GM21723 (cell line): Measurements from ENCODE around the gene GAGE12D.
"Not testable (repeated sequence)": the region's sequence is repeated elsewhere in the genome, so short reads cannot be mapped to it uniquely, and the experiment has no call there.

Experiments used
- ATAC-seq: cut with Tn5 transposase; IDR thresholded peaks from one replicate; pipeline ENCODE4 v1.9.1; 2021; ENCODE audit warnings: mild to moderate bottlenecking, moderate library complexity; ENCODE audit not compliant: unreplicated experiment

GAGE12D gene, protein sequence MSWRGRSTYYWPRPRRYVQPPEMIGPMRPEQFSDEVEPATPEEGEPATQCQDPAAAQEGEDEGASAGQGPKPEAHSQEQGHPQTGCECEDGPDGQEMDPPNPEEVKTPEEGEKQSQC

DNA sequence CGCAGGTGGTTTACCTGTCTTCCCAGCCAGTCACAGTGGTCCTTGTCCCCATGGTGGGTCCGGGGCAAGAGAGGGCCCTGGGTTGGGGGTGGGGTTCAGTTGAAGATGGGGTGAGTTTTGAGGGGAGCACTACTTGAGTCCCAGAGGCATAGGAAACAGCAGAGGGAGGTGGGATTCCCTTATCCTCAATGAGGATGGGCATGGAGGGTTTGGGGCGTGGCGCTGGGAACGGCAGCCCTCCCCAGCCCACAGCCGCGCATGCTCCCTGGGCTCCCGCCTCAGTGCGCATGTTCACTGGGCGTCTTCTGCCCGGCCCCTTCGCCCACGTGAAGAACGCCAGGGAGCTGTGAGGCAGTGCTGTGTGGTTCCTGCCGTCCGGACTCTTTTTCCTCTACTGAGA, at the start of gene GAGE12D:
TSS of gene GAGE12D (plus strand) at position 301 of the 400 bp plus-strand sequence. CDS start 1,155 bp downstream, outside the sequence.
- ATAC-seq, result not testable (repeated sequence)

DNA sequence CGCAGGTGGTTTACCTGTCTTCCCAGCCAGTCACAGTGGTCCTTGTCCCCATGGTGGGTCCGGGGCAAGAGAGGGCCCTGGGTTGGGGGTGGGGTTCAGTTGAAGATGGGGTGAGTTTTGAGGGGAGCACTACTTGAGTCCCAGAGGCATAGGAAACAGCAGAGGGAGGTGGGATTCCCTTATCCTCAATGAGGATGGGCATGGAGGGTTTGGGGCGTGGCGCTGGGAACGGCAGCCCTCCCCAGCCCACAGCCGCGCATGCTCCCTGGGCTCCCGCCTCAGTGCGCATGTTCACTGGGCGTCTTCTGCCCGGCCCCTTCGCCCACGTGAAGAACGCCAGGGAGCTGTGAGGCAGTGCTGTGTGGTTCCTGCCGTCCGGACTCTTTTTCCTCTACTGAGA, 9.7 kb upstream of the GAGE12D start, which contains the start of gene GAGE12C:
TSS of gene GAGE12C (plus strand) at position 301 of the 400 bp plus-strand sequence. CDS start 1,155 bp downstream, outside the sequence.
- ATAC-seq, result not testable (repeated sequence)

DNA sequence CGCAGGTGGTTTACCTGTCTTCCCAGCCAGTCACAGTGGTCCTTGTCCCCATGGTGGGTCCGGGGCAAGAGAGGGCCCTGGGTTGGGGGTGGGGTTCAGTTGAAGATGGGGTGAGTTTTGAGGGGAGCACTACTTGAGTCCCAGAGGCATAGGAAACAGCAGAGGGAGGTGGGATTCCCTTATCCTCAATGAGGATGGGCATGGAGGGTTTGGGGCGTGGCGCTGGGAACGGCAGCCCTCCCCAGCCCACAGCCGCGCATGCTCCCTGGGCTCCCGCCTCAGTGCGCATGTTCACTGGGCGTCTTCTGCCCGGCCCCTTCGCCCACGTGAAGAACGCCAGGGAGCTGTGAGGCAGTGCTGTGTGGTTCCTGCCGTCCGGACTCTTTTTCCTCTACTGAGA, 9.5 kb downstream of the GAGE12D start, which contains the start of gene GAGE12E:
TSS of gene GAGE12E (plus strand) at position 301 of the 400 bp plus-strand sequence. CDS start 1,155 bp downstream, outside the sequence.
- not testable (repeated sequence) for ATAC-seq

DNA sequence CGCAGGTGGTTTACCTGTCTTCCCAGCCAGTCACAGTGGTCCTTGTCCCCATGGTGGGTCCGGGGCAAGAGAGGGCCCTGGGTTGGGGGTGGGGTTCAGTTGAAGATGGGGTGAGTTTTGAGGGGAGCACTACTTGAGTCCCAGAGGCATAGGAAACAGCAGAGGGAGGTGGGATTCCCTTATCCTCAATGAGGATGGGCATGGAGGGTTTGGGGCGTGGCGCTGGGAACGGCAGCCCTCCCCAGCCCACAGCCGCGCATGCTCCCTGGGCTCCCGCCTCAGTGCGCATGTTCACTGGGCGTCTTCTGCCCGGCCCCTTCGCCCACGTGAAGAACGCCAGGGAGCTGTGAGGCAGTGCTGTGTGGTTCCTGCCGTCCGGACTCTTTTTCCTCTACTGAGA, 19.0 kb downstream of the GAGE12D start, which contains the start of gene GAGE12F:
TSS of gene GAGE12F (plus strand) at position 301 of the 400 bp plus-strand sequence. CDS start 1,155 bp downstream, outside the sequence.
- ATAC-seq, result not testable (repeated sequence)

DNA sequence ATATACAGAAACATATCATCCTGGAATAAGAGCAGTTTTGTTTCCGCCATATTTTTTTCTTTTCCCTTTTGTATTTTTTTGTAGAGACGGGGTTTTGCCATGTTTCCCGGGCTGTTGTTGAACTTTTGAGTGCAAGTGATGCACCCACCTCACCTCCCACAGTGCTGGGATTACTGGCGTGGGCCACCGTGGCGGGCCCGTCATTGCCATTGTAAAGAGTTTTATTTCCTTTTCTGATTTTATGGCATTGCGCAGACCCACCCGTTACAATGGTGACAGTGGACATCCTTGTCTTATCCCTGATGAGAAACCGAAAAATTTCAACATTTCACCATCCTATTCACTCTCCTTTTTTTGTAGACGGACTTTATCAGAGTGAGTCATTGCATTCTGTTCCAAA, 27.2 kb downstream of the GAGE12D start:
- not testable (repeated sequence) for ATAC-seq

DNA sequence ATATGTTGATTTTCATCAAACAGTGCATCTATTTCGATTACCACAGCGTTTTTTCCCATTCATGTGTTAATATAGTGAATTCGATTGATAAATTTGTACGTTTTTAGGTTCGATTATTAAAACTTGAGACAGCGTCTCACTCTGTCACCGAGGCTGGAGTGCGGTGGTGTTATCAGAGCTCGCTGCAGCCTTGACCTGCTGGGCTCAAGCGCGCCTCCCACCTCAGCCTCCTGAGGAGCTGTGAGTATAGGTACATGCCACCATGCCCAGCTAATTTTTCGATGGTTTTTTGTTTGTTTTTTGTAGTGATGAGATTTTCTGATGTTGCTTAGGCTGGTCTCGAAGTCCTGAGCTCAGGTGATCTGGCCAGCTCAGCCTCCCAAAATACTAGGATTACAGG, 27.6 kb downstream of the GAGE12D start:
- ATAC-seq, result not testable (repeated sequence)

DNA sequence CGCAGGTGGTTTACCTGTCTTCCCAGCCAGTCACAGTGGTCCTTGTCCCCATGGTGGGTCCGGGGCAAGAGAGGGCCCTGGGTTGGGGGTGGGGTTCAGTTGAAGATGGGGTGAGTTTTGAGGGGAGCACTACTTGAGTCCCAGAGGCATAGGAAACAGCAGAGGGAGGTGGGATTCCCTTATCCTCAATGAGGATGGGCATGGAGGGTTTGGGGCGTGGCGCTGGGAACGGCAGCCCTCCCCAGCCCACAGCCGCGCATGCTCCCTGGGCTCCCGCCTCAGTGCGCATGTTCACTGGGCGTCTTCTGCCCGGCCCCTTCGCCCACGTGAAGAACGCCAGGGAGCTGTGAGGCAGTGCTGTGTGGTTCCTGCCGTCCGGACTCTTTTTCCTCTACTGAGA, 28.6 kb downstream of the GAGE12D start, which contains the start of gene GAGE12G:
TSS of gene GAGE12G (plus strand) at position 301 of the 400 bp plus-strand sequence. CDS start 1,155 bp downstream, outside the sequence.
- not testable (repeated sequence) for ATAC-seq

DNA sequence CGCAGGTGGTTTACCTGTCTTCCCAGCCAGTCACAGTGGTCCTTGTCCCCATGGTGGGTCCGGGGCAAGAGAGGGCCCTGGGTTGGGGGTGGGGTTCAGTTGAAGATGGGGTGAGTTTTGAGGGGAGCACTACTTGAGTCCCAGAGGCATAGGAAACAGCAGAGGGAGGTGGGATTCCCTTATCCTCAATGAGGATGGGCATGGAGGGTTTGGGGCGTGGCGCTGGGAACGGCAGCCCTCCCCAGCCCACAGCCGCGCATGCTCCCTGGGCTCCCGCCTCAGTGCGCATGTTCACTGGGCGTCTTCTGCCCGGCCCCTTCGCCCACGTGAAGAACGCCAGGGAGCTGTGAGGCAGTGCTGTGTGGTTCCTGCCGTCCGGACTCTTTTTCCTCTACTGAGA, 38.1 kb downstream of the GAGE12D start, which contains the start of gene GAGE12H:
TSS of gene GAGE12H (plus strand) at position 301 of the 400 bp plus-strand sequence. CDS start 1,155 bp downstream, outside the sequence.
- ATAC-seq, result not testable (repeated sequence)

DNA sequence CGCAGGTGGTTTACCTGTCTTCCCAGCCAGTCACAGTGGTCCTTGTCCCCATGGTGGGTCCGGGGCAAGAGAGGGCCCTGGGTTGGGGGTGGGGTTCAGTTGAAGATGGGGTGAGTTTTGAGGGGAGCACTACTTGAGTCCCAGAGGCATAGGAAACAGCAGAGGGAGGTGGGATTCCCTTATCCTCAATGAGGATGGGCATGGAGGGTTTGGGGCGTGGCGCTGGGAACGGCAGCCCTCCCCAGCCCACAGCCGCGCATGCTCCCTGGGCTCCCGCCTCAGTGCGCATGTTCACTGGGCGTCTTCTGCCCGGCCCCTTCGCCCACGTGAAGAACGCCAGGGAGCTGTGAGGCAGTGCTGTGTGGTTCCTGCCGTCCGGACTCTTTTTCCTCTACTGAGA, 47.7 kb downstream of the GAGE12D start, which contains the start of gene GAGE2A:
TSS of gene GAGE2A (plus strand) at position 301 of the 400 bp plus-strand sequence. CDS start 1,155 bp downstream, outside the sequence.
- ATAC-seq, result not testable (repeated sequence)

DNA sequence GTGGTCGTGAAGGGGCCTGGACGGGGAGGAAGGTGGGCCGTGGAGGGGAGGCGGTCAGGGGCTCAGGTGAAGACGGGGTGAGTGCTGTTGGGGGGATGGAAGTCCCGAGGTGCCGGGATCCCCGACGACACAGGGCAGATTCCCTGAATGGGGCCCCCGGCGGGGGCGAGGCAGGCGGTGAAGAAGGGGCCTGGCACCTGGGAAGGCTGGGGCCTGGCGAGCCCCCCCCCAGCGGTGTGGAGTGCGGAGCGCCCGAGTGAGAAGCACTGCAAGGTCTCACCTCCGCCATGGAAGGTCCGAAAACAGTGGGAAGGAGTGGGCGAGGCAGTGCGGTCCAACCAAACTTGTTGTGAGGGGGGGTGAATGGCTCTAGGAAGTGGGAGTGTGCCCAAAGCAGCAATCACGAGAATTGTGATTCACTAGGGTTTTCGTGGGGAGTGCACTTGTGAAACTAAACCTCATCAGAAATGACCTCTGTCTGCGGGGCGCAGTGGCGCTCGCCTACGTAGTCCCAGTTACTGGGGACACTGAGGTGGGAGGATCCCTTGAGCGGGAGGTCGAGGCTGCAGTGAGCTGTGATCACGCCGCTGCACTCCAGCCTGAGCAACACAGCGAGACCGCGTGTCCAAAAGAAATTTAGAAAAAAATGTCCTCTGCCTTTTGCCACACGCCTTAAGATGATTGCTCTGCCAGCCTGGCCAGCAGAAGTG, 48.4 kb downstream of the GAGE12D start:
- not testable (repeated sequence) for ATAC-seq

DNA sequence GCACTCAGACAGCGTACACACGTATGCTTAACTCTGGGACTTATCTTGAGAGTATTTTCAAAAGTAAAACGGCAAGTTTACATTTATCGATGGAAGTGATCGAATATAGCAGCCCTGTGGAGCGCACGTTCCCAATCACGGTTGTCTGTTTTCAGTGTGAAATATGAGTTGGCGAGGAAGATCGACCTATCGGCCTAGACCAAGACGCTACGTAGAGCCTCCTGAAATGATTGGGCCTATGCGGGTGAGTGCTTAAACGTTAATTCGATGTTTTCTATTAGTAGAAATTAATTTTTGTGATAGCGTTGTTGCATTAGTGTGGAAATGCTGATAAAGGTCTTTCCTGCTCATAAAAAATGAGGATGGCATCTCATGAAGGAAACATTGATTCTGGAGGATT, 49.0 kb downstream of the GAGE12D start:
- ATAC-seq, result not testable (repeated sequence)
